OCI-LY1 (cell line): ENCODE data around the gene ZFP14.
"Not testable (repeated sequence)": the region's sequence is repeated elsewhere in the genome, so short reads cannot be mapped to it uniquely, and the experiment has no call there.

Source experiments
- H2AFZ ChIP-seq: fragments of 200-600 bp; sonication (generic), shearing (Covaris generic); 2 replicates; pipeline ENCODE4 v1.6.0; 2014; ENCODE audit warnings: antibody characterized with exemption, mild to moderate bottlenecking, low read length
- H3F3A ChIP-seq: fragments of 200-600 bp; sonication (generic), shearing (Covaris generic); 2 replicates; pipeline ENCODE4 v1.6.0; 2014; ENCODE audit warnings: mild to moderate bottlenecking, antibody characterized with exemption, low read length, moderate library complexity; ENCODE audit not compliant: insufficient read depth
- H3K27ac ChIP-seq: fragments of 200-600 bp; sonication (generic); 2 replicates; pipeline ENCODE4 v1.5.1; 2014; ENCODE audit warnings: low read length, mixed run types, mild to moderate bottlenecking, low read depth; ENCODE audit not compliant: poor library complexity, severe bottlenecking
- H3K27me3 ChIP-seq: fragments of 200-600 bp; sonication (generic); 2 replicates; pipeline ENCODE4 v1.6.0; 2014; ENCODE audit warnings: antibody characterized with exemption, mild to moderate bottlenecking, low read length, moderate library complexity; ENCODE audit not compliant: insufficient read depth
- H3K36me3 ChIP-seq: fragments of 200-600 bp; sonication (generic); 2 replicates; pipeline ENCODE4 v1.6.1; 2014; ENCODE audit warnings: mild to moderate bottlenecking, antibody characterized with exemption, low read length, moderate library complexity, mixed read lengths; ENCODE audit not compliant: insufficient read depth
- H3K4me1 ChIP-seq: fragments of 200-600 bp; sonication (generic); 2 replicates; pipeline ENCODE4 v1.5.1; 2014; ENCODE audit warnings: mild to moderate bottlenecking, low read length, moderate library complexity; ENCODE audit not compliant: insufficient read depth, severe bottlenecking
- H3K4me2 ChIP-seq: fragments of 200-600 bp; sonication (generic), shearing (Covaris generic); 2 replicates; pipeline ENCODE4 v1.6.1; 2014; ENCODE audit warnings: low read length
- H3K4me3 ChIP-seq: fragments of 200-600 bp; sonication (generic); 2 replicates; pipeline ENCODE4 v1.5.1; 2014; ENCODE audit warnings: low read length, low read depth, mild to moderate bottlenecking, mixed read lengths; ENCODE audit not compliant: poor library complexity, severe bottlenecking
- H3K79me2 ChIP-seq: fragments of 200-600 bp; shearing (Covaris generic); 2 replicates; pipeline ENCODE4 v1.6.1; 2016; ENCODE audit warnings: mixed run types, low read length, mixed read lengths; ENCODE audit not compliant: insufficient read depth
- H3K9ac ChIP-seq: fragments of 200-600 bp; sonication (generic), shearing (Covaris generic); 2 replicates; pipeline ENCODE4 v1.6.1; 2014; ENCODE audit warnings: mild to moderate bottlenecking, low read length, mixed read lengths
- H3K9me2 ChIP-seq: fragments of 200-600 bp; sonication (generic), shearing (Covaris generic); 2 replicates; pipeline ENCODE4 v1.6.1; 2014; ENCODE audit warnings: low read depth, mild to moderate bottlenecking, low read length, mixed read lengths
- H3K9me3 ChIP-seq: fragments of 200-600 bp; shearing (Covaris generic); 2 replicates; pipeline ENCODE4 v1.6.1; 2014; ENCODE audit warnings: low read length, mixed read lengths
- H4K20me1 ChIP-seq: fragments of 200-600 bp; sonication (generic), shearing (Covaris generic); 2 replicates; pipeline ENCODE4 v1.6.0; 2016; ENCODE audit warnings: mild to moderate bottlenecking, low read length; ENCODE audit not compliant: insufficient read depth

Gene ZFP14

DNA sequence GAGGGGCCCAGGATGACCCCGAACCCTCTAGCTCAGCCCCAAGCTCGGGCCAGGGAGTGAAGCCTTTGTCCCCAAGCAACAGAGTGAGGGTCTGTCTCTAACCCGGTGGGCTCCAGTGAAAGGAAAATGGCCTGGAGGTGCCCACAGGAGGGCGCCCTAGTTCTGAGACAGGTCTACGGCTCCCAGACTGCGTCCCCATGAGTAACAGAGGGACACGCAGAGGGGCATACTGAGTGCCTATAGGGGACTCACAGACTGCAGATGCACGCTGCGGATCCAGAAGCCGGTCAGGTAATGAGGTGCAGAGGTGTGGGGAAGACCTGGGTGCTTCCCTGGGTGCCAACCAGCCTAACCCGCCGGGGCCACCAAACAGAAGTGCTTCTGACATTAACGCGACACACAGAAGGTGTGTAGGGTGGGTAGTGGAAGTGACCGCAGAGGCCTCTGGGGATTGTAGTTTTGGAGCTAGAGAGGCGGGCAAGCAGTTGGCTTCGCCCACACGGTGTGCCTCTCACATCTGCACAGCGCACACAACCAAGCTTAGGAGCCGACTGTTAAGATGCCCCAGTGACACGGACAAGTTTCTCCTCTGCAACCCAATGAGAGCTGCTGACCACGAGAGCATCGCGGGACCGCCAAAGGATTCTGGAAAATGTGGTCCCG lies 67.8 kb downstream of the ZFP14 start:
- not testable (repeated sequence) for H3K4me2 ChIP-seq, H3K27me3 ChIP-seq, H3K9me2 ChIP-seq, H3K27ac ChIP-seq, H3F3A ChIP-seq, H2AFZ ChIP-seq, H4K20me1 ChIP-seq, H3K79me2 ChIP-seq, H3K9me3 ChIP-seq, H3K36me3 ChIP-seq, H3K4me3 ChIP-seq, H3K4me1 ChIP-seq, H3K9ac ChIP-seq

DNA sequence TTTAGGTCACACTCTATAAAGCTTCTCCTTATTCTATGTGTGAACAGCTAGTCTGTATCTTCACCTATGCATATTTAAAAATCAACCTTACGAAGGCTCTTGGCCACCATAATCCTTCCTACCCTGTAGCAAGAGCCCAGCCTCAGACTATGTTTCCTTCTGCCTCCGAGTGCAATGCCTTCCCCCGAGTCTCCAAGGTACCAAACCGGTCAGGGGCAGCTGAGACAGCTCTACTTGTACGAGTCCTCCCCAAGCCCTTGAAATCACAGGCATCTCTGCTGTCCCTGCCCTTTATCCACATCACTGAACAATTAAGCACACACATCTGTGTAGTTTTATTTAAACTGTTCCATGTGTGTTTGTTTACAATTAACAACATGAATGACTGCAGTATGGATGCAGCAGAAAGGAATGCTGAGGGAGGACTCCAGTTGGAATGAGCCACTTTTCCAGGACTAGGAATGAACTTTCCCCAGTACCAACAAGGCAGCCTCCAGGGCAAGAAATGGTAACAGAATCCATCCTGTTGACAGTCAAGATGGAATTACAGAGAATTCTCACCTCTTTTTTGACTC lies 68.5 kb downstream of the ZFP14 start:
- not testable (repeated sequence) for H3K9me3 ChIP-seq, H3K79me2 ChIP-seq, H3F3A ChIP-seq, H2AFZ ChIP-seq, H4K20me1 ChIP-seq, H3K27ac ChIP-seq, H3K4me1 ChIP-seq, H3K36me3 ChIP-seq, H3K4me2 ChIP-seq, H3K9ac ChIP-seq, H3K27me3 ChIP-seq, H3K9me2 ChIP-seq
- peak overlapping the region; percentile 44 for H3K4me3 ChIP-seq

DNA sequence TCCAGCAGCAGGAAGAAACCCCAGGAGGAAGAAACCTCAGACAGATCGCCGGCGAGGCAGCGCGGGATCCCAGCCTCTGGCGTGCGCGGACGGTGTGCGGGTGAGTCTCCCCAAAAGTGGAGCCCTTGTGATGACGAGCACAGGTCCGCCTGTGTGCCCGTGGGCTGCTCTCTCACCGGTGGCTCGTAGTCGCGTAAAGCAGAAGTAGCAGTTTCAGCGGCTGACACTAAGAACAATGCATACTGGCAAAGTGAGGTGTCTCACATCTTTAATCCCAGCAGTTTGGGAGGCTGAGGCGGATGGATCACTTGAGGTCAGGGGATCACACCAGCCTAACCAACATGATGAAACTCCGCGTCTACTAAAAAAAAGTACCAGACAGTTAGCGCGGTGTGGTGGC lies 69.2 kb downstream of the ZFP14 start:
- not testable (repeated sequence) for H3K27me3 ChIP-seq, H3K4me1 ChIP-seq, H3K79me2 ChIP-seq, H4K20me1 ChIP-seq, H3K9ac ChIP-seq, H3F3A ChIP-seq, H3K9me3 ChIP-seq, H3K27ac ChIP-seq, H3K4me2 ChIP-seq, H3K9me2 ChIP-seq, H3K36me3 ChIP-seq, H2AFZ ChIP-seq
- peak overlapping the region; percentile 44 for H3K4me3 ChIP-seq

DNA sequence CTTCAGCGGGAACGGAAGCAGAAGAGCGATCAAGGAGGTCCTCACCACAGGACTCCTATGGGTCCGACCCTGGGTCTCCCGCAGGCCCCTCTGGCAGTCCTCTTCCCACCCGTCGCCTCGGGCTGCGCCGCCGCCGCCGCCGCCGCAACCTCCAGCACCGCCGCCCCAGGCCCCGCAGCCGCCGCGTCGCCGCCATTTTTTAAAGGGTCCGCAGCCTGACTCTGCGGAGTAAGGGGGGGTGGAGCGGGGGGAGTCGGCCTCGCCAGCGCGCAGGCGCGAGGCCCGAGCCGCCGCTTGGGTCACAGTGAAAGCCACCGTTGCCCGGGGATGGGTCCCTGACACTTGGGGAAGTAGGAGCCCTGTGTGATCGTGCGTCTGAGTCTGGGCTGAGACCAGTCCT lies 69.7 kb downstream of the ZFP14 start:
- not testable (repeated sequence) for H3K9me3 ChIP-seq, H3K4me2 ChIP-seq, H3K4me3 ChIP-seq

DNA sequence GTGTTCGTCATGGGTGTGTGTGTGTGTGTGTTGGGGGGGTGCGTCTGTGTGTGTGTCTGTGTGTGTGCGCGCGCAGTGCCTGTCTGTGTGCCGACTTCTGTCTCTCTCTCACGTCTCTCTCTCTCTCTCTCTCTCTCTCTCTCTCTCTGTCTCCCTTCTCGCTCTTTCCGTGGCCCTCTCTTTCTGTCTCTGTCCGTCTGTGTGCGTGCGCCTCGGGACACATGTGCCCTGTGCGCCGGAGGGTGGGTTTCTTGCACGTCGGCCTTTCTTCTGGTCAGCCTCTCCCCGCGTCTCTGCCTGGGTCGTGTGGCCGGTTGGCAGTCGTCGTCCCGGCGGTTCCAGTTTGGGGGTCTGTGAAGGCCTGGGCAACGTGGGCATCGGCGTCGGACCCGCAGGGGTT lies 86.7 kb downstream of the ZFP14 start:
- H3K9me2 ChIP-seq, H4K20me1 ChIP-seq, H3K27me3 ChIP-seq, H3K4me1 ChIP-seq, H3K9me3 ChIP-seq, H3K79me2 ChIP-seq, H3K9ac ChIP-seq, H3F3A ChIP-seq, H2AFZ ChIP-seq, H3K27ac ChIP-seq, H3K4me3 ChIP-seq, H3K4me2 ChIP-seq, H3K36me3 ChIP-seq: not testable (repeated sequence)

More for the DNA sequence above, 69.7 kb downstream of the ZFP14 start:
- H3K79me2 ChIP-seq, H3K36me3 ChIP-seq, H4K20me1 ChIP-seq, H2AFZ ChIP-seq, H3F3A ChIP-seq, H3K27me3 ChIP-seq, H3K27ac ChIP-seq, H3K9ac ChIP-seq, H3K4me1 ChIP-seq, H3K9me2 ChIP-seq: not testable (repeated sequence)
